Prostate gland (tissue), 2 donors: Measurements from ENCODE around the gene AKT3.

Source experiments
- CTCF ChIP-seq, 4 experiments: fragments of 200-600 bp in 2 of 4; fragments of 450-650 bp in 2 of 4; sonication (generic) in 2 of 4; IDR thresholded peaks; 1 replicate in 3 of 4; 2 replicates in 1 of 4; pipeline ENCODE4 v1.5.1; 2016 to 2019; ENCODE audit warnings: antibody characterized with exemption in 4 of 4, mild to moderate bottlenecking in 2 of 4, moderate library complexity in 2 of 4
- POLR2A ChIP-seq: fragments of 450-650 bp; IDR thresholded peaks from one replicate; pipeline ENCODE4 v1.6.1; 2016; ENCODE audit warnings: antibody characterized with exemption, mild to moderate bottlenecking

- TF ChIP-seq CTCF (IDR thresholded peaks at IDR 0.05) (no peak), POLR2A (no peak)
Measured at GRCh38 chr1:243758647-243759046, 91.4 kb downstream of the AKT3 start.
